ENCODE data around the gene ZFR2.
A peak's percentile ranks its signal among the peaks of the same experiment; 100 is the strongest.
"Not testable (repeated sequence)": the region's sequence is repeated elsewhere in the genome, so short reads cannot be mapped to it uniquely, and the experiment has no call there.

Gene ZFR2

DNA sequence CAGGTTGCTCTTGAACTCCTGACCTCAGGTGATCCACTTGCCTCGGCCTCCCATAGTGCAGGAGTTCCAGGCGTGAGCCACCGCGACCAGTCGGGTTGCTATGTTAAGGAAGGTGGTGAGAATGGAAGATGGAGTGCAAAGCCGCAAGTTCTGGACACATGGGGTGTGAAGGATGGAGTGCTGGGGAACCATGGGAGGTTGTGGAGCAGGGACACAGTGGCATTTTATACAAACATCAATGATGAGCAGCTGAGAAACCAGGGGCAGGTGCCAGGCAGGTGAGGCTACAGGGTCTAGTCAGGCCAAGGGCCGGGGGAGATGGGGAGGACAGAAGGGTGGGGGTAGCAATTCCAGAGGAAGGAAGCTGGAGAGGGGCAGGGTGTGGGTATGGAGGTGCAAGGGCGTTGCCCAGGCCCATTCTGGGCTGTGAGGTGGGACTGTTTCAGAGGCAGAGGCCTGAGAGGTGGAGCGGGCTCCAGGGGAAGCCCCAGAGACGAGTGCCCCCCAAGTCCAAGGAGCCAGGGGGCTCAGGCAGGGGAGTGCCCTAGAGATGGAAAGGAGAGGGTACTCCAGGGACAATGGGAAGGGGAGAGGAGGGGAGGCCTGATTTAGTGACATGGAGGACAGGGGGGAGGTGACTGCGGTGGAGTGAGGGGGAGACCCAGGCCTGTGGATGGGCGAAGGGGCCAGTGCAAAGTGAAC is 94.9 kb downstream of the ZFR2 start:
- DNase-seq: no peak

- no peak for DNase-seq
Observed at GRCh38 chr19:3771906-3772455, 96.9 kb downstream of the ZFR2 start, which contains the start of gene RAX2. Gene RAX2, minus strand, starts transcription at chr19:3772228. Its CDS starts 486 bp downstream, at chr19:3771742.

DNA sequence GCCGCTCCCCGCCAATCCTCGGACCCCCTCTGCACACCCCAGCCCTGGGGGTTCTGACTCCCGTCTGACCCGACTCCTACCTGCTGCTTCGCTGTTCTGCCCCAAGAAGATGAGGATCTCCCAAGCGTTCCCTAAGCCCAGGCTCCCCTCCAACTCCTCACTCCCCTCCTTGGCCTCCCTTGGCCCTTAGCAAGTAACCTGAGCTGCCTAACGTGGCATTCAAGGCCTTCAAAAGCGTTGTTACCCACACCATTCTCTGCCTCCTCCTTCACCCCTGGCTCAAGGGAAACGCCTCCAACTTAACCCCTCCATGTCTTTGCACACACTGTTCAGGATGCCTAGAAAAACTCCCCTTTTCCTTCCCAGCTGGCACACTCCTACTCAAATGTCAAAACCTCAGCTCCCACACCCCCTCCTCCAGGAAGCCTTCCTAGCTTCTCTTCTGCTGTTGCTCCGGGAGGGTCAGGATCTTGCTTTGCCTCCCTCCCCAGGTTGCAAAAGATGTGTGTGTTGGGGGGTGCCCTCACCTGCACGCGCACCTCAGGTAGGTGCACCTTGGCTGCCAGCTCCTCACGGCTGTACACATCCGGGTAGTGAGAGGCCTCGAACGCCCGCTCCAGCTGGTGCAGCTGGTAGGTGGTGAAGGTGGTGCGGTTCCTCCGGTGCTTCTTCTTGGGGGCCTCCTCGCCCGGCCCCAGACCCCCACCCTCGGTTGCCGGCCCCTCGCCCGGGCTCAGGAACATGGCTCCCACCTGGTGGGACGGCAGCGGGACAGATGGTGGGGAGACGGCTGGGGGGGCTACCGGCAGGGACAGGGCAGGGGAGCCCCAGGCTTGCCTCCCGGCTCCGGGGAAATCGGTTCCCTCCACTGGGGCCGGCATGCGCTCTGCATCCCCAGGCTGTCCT is 97.6 kb downstream of the ZFR2 start:
- no peak for DNase-seq

DNA sequence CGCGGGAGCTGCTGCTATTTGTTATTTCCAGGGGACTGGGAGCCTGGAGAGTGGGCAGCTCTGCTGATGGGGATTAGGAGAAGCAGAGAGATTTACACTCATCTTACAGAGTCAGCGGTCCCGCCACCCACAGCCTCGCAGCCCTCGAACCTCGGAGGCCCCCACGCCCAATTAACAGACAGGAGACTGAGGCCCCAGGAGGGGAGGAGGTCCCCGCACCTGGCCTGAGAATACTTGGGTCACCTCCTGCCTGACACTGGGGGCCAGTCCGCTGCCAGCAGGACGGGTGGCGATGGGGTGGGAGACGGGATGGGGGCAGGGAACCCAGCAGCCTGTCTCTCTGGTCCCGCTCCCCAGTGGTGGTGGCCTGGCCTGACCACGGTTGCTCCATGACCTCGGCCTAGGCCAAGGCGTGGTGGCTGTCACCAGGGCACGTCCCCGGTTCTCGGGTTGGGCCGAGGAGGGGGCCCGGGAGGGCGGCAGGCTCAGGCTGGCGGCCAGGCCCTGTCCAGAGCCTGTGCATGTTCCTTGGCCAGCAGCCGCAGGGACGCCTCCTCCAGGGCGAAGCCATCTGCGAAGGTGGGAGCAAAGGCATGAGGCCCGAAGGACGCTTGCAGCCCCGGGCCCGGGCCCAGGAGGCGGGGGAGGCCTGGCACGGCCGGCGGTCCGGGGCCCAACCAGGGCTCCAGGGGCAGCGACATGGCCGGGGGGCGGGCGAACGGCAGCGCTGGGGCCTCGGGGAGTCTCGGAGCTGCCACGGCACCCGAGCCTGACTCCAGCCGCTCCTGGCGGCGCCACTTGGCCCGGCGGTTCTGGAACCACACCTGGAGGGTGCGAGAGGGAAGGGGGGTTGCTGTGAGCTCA is 98.5 kb downstream of the ZFR2 start:
- no peak for DNase-seq

DNA sequence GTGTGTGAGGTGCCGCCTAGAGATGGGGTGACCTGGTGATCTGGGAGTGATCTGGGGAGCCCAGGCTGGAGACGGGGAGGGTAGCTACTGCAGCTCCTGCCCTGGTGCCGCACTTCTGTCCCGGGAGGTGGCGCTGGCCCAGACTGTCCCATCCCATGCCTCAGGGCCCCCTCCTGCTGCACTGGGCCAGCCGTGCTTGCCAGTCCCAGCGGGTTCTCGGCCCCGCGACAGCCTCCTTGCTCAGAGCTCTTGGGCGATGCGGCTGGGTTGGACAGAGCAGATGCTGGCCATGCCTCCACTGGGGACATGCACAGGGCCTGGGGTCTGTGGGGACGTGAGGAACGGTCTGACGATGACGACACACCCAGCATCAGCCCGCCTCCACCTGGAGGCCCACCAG is 99.3 kb downstream of the ZFR2 start:
- no peak for DNase-seq

- no peak for DNase-seq
Observed at GRCh38 chr19:3768748-3769099, 100.1 kb downstream of the ZFR2 start.

GRCh38 chr19:3768015-3768747 is 100.7 kb downstream of the ZFR2 start:
- DNase-seq: no peak

DNA sequence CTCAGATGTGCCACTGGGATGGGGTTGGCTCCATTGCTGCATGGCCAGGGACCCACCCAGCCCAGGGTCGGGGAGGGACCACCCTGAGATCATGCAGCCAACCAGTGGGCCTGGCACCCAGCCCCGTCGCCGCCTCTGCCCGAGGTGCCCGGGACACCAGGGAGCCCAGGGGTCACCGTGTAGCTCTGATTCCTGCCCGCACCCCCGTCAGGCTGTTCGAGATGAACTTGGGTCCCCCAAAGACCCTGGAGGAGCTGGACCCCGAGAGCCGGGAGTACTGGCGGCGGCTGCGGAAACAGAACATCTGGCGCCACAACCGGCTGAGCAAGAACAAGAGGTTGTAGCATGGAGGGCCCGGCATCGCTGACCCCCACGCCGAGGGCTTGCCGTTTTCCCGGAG is 101.8 kb downstream of the ZFR2 start:
- no peak for DNase-seq

- DNase-seq: no peak
Observed at GRCh38 chr19:3766520-3766919, 102.3 kb downstream of the ZFR2 start.

DNA sequence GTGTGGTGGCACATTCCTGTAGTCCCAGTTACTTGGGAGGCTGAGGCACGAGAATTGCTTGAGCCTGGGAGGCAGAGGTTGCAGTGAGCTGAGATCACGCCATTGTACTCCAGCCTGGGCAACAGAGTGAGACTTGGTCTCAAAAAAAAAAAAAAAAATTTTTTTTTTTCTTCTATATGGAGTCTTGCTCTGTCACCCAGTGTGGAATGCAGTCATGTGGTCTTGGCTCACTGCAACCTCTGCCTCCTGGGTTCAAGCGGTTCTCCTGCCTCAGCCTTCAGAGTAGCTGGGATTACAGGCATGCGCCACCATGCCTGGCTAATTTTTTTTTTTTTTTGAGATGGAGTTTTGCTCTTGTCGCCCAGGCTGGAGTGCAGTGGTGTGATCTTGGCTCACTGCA is 103.1 kb downstream of the ZFR2 start:
- DNase-seq: not testable (repeated sequence)

DNA sequence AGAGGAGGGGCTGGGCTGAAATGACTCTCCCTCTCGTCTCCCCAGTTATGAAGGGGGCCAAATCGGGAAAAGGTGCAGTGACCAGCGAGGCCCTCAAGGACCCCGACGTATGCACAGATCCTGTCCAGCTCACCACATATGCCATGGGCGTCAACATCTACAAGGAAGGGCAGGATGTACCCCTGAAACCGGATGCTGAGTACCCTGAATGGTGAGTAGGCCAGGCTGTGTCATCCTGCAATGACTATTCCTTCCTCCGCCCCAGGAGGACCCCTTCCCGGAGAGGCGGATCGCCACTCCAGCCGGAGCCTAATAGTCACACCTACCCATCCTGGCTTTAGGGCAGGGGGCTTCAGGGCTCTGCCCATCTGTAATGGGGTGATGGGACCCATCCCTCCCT is 103.7 kb downstream of the ZFR2 start:
- DNase-seq: no peak

DNA sequence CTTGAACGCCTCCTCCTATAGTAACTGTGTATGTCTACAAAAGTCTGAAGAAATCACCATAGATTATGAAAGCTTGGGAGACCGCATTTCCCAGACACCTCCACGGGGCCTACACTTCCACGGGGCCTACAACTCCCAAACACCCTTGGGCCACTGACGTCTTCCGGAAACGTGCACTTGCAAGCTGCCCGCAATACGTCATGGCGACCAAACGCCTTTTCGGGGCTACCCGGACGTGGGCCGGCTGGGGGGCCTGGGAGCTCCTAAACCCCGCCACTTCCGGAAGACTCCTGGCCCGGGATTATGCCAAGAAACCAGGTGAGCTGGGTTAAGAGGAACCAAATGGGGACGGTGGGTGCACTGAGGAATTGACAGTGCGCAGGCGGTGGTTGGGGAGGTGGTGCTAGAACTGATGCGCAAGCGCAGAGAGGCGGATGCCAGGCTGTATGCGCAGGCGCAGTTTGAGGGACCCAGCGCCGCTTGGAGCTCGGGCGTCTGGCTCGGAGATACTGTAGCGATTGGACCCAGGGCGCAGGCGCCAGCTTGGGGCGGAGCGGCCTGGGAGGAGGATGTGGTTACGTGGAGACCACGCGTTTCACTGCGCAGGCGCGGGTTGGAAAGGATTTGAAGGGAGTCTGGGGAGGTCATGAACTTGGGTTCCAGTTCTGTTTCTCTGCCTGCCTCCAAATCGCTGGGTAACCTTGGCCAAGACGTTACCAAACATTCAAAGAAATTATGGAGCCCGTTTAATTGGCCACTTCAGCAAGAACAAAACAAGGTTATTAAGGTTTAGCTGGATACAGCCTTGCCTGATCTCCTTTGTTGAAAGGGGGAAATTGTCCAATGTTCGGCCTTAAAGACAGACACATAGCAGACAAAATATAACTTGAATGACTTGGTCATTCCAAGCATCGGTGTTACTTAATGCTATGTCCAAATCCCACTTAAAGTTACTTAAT is 106.1 kb downstream of the ZFR2 start, which contains the start of gene MRPL54:
Gene MRPL54 (plus strand): TSS at position 182 of the 959 bp plus-strand sequence. CDS start 19 bp downstream, at position 201.
- DNase-seq: peak; percentile 86 to 100 (median 98)

DNA sequence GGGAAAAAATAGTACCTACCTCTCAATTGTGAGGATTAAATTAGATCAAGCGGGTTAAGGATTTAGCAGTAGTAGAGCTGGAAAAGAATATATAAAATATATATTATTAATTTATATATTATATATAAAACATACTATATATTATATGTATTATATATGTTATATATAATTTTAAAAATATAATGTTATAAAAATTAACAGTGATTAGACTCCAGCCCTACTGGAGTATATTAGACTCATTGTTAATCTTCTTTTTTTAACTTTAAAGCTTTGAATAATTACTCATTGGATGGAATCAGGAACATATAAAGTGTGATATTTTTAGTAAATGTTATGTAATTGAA is 106.7 kb downstream of the ZFR2 start:
- no peak for DNase-seq

GRCh38 chr19:3761382-3762129 is 107.3 kb downstream of the ZFR2 start, which contains the start of gene APBA3:
Gene APBA3, minus strand, starts transcription at chr19:3761692. Its CDS starts 1,428 bp downstream, at chr19:3760264.
- DNase-seq: peak; percentile 10 to 94 (median 78)

DNA sequence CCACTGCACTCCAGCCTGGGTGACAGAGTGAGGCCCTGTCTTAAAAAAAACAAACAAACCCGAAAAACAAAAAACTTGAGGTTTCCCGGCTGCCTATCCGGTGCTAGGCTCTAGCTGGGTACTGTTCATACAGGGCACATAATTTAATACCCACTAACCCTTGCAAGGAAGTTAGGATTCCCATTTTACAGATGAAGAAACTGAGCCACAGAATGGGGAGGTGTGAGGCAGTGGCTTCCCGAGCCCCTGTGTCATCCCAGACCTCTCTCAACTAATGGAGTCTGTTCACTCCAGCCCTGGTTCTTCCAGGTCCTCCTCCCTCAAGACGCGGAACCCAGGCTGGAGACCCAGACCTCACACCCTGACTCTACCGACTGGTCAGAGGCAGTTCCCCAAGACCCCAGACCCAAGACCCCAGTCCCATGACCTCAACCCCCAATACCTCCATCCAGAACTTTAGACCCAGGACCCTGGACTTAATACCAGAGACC is 107.9 kb downstream of the ZFR2 start:
- peak in 1 of 56 donors; percentile 38 for DNase-seq

GRCh38 chr19:3759482-3760254 is 109.2 kb downstream of the ZFR2 start:
- peak in 1 of 56 donors; percentile 7 for DNase-seq

DNA sequence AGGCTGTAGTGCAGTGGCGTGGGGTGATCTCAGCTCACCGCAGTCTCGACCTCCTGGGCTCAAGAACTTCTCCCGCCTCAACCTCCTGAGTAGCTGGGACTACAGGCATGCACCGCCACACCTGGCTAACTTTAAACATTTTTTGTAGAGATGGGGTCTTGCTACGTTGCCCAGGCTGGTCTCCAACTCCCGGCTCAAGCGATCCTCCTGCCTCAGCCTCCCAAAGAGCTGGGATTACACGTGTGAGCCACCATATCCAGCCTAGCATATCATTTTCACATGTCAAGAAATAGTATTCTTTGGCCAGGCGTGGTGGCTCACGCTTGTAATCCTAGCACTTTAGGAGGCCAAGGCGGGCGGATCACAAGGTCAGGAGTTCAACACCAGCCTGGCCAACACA is 110.5 kb downstream of the ZFR2 start:
- DNase-seq: not testable (repeated sequence)

All from amygdala (tissue), 56 donors.